Activated CD4-positive, CD25-positive, alpha-beta regulatory T cell treated with anti-CD3 and anti-CD28 coated beads, Interleukin-2, amount 50 U/mL, for 16 hours (primary cell): ENCODE measurements around the gene CCNK.

ENCODE experiments used
- DNase-seq: peaks from one replicate; pipeline ENCODE4 v3.0.0-alpha.2; 2020; ENCODE audit warnings: low read depth, low spot score

The CCNK gene

DNA sequence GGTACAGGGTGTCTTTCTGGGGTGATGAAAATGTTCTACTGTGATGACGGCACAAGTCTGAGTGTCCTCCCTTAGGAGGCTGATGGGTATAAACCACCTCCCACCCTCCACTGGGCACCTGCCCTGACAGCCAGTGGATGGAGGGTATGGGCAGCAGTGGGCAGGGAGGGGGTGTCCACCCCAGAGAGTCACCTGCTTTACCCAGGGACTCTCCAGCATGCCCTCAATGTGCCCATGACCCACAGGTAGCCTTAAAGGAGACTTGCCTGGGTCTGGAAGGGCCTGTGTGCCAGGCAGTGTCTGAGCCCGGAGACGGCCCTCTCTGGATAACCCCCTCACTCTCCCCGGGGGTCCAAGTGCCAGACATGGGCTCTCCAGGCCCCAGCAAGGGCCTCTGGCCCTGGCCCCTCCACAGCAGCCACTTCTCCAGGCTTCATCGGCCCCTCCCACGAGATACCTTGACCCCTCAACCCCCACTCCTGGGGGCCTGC is 38.8 kb downstream of the CCNK start:
- DNase-seq: no peak

- DNase-seq: no peak
Observed at GRCh38 chr14:99520571-99521081, 39.4 kb downstream of the CCNK start.

DNA sequence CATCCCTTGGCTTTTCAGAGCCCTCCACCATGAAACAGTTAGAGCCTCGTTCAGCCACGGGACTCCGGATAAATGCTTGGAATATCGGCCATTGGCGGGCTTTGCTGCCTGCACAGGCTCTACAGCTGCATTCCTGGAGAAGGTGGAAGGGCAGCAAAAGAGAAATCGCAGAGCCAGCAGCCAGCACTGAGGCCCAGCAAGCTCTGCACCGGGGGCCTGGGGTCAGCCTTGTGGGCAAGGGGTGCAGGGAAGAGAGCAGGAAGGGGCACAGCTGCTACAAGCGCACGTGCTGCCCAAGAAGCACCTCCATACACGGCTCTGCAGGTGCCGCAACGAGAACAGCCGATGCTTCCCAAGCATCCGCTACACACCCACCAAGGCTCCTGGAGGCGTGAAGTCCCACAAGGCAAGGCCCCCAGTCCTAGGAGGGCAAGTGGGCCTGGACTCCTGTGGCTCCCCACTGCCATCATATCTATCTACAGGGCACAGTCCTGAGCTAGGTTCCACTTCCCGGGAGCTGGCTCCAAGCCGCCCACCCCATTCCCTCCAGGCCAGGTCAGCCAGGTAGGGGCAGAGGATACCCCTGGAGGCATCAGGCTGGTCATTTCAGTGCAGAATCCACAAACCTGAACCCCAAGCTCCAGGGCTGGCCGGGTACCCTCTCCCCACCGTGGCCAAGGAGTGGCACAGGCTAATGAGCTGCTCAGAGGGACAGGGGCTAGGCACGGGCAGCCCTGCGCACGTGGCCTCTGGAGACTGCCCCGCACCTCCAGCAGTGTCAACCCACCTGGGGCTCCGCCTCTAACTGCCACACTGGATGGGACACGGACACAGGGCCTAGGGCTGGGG is 40.2 kb downstream of the CCNK start:
- no peak for DNase-seq

DNA sequence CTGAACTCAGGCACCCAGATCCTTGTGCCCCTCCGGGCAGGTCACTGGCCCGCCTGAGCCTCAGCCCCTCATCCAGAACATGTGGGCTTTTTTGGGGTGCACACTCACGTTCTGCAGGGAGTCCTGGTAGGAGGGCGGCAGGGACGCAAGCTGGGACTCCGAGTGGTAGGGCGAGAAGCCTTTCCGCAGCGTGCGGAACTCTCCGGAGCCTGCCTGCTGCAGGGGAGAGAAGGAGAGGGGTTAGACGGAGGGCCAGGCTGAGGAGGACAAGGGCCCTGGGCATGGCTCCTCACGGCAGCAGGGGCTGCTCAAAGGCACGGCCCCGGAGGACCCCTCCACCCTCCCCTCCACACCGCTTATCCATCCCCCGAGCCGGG is 40.8 kb downstream of the CCNK start:
- DNase-seq: no peak

DNA sequence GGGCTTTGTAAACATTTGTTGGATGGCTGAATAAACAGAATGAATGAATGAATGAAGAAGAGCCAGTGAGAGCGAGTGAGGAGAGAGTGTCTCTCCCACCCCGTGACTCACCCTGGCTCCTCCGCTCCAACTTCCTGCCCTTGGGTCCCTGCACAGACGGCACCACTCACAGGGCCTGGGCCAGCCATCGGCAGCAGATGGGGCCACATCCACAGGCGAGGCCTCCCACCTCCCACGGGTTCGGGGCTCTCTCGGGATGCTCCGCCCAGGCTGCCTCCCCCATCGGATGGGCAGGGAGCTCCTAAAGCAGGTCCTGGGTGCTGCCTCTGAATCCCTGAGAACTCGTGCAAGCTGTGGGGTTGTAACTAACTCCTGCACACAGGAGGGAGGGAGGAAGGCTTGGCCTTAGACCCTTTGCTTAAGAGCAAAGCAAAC is 41.3 kb downstream of the CCNK start:
- no peak for DNase-seq

DNA sequence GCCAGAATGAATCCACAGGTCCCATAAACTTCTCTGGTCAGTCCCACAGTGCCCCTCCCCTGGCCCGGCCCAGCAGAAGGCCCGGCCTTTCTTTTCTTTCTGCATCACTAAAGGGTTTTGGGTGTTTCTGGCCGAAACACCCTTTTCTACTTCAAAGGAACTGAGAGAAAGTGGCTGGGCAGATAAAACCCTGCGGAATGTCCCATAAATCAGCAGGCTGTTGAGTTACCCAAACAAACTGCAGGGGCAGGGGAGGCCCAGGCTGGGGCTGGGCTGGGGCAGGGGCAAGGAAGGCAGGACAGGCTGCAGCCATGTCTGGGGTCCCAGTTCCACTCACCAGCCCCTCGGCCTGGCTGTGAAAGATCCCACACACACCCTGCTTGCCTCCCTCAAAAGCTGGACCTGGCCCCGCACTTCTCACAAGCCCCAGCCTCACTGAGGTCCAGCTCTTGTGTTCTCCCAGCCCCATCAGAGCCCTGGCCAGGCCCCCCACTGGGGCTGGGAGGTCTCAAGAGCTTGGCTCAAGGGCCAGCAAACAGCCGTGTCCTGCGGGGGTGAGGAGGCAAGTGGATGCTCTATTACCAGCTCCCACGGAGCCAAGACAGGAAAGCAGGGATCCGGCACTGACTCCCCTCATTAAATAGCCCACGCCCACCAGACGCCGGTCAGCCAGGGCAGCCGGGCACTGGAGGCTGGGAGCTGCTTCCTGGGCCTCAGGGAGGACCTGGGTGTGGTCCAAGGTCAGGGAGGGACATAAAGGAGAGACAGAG is 41.9 kb downstream of the CCNK start:
- no peak for DNase-seq

- DNase-seq: no peak
Observed at GRCh38 chr14:99523704-99524055, 42.5 kb downstream of the CCNK start.

- no peak for DNase-seq
Observed at GRCh38 chr14:99524091-99524661, 43.0 kb downstream of the CCNK start.

GRCh38 chr14:99524804-99525698 is 43.8 kb downstream of the CCNK start:
- DNase-seq: no peak

DNA sequence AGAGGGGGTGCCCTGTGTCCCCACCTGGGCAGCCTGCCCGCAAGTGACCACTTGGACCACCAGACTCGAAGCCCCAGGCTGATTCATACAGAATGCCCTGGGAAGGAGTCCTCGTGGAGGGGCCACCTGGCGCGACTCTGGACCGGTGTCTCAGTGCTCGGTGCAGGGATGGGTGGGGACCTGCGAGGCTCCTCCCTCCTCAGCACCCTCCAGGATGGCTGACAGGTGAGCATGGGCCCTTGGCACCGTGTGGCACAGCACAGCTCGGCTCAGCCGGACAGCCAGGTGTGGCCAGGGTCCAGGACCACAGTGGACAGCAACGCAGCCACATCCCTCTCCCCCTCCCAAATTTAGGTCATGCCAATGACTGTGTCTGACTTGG is 44.5 kb downstream of the CCNK start:
- no peak for DNase-seq

- DNase-seq: no peak
Observed at GRCh38 chr14:99527026-99527425, 45.8 kb downstream of the CCNK start.

DNA sequence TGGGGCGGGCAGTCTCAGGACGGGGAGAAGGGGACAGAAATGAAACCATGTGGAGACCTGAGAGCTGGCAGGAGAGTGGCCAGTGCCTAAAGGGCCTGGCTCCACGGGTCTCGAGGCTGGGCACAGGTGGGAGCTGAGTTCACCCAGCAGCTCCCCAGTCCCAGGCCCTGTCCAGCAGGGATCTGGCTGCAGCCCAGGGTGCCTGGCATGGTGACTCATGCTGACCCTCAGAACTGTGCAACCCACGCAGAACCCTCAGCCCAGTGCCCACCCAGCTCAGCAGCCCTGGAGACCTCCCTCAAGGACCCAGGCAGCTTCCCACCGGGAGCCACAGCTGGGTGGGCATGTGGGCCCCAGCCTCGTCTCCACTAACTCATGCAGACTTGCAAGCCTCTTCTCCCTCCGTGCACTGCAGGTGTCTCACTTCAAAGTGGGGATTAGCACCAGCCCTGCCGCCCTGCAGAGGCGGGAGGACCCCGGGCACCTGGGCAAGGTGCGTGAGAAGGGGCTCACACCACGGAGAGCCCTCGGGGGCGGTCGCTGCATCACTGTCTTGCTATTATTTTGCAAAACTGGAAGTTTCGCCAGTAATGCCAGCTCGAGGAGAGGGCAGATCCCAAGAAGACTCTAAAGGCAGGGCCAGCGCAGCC is 46.3 kb downstream of the CCNK start:
- DNase-seq: no peak

GRCh38 chr14:99529899-99530298 is 48.7 kb downstream of the CCNK start:
- DNase-seq: no peak

- DNase-seq: no peak
Observed at GRCh38 chr14:99530407-99531155, 49.4 kb downstream of the CCNK start.

- DNase-seq: no peak
Observed at GRCh38 chr14:99531251-99532096, 50.3 kb downstream of the CCNK start.

GRCh38 chr14:99532310-99532709 is 51.1 kb downstream of the CCNK start:
- no peak for DNase-seq

DNA sequence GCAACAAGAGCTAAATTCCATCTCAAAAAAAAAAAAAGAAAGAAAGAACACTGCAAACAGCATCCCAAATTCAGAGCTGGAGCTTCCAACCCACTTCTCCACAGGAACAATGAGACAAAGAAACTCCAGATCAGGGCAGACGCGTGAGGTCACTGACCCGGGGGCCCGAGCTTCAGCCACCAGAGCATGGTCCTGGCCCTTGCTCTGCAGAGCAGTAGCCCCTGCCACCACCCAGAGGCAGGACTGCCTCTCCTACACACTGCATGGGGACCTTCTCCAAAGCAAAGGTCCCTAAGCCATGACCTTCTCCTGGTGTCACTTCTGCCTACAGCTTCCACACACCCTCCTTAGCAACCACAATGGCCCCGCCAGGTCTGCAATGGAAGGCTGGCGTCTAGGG is 53.1 kb downstream of the CCNK start:
- no peak for DNase-seq

- no peak for DNase-seq
Observed at GRCh38 chr14:99534863-99535262, 53.7 kb downstream of the CCNK start.

DNA sequence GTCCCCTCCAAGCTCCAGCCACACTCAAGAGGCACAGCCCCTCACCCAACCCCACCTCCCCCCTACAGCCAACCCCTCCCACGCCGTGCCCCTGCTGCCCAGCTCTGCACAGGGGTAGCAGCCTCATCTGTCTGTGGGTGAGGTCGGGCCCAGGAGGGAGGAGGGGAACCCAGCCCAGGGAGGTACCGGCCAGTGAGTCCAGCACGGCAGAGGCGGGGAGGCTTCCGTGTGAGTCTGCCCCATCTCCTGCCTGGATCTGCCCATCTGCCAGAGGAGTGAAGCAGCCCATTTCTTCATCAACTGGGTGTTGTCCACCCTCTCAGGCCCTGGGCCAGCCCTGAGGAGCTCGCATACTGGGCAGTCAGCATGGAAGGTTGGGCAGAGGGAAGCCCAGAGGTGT is 54.2 kb downstream of the CCNK start:
- DNase-seq: no peak
